Measurements from ENCODE around the gene JAM2.

GRCh38 chr21:25656412-25656811 is 17.4 kb downstream of the JAM2 start:
- no peak for TF ChIP-seq GABPB1 (CRISPR knock-in tag; IDR thresholded peaks at IDR 0.05)
- TF ChIP-seq CTCF (IDR thresholded peaks at IDR 0.05): no peak
- no peak for TF ChIP-seq JAZF1 (CRISPR knock-in tag; IDR thresholded peaks at IDR 0.05)

Measured in WTC11 (cell line).